IMR-90 (cell line): ENCODE data around the gene ZNF653. TPM values are rescaled to one million over a fixed set of nuclear protein-coding genes. Genes with fewer than 3 reads are reported as not detected.

ENCODE experiments used
- ATAC-seq: fragments of 200-7000 bp; cut with Tn5 transposase; 2 replicates; pipeline ENCODE4 v1.9.1; 2020; ENCODE audit warnings: low read depth, mild to moderate bottlenecking, moderate library complexity
- BruUV-seq: library from RNA; stranded (reverse); fragments of 400-500 nt; replicated peaks from 2 replicates; lab custom pipeline; 2021; lab: Mats Ljungman, UMichigan
- CTCF ChIA-PET: fragments of 300-600 bp; formaldehyde crosslinking; extraction: SDS; loops from one replicate; lab custom pipeline; 2021; ENCODE audit warnings: antibody characterized with exemption; lab: Yijun Ruan, JAX
- POLR2A ChIA-PET: fragments of 300-600 bp; sonication (Branson Sonifier 250); formaldehyde crosslinking; loops from one replicate; lab custom pipeline; 2022; ENCODE audit warnings: antibody characterized with exemption; ENCODE audit not compliant: unreplicated experiment; lab: Charles Lee
- DNase-seq: peaks from one replicate; pipeline ENCODE4 v3.0.0; 2013
- H2AFZ ChIP-seq: replicated peaks from 2 replicates; pipeline ENCODE3; 2013; ENCODE audit warnings: low read length, mild to moderate bottlenecking; ENCODE audit not compliant: poor library complexity
- H2AK5ac ChIP-seq: 2 replicates; pipeline ENCODE4 v1.6.1; 2013; ENCODE audit warnings: low read depth, low read length, inconsistent platforms
- H2AK9ac ChIP-seq: replicated peaks from 2 replicates; pipeline ENCODE3; 2013; ENCODE audit warnings: mild to moderate bottlenecking, low read depth, low read length, moderate library complexity; ENCODE audit not compliant: poor library complexity
- H2BK120ac ChIP-seq: 2 replicates; pipeline ENCODE4 v1.6.1; 2013; ENCODE audit warnings: low read depth, low read length, inconsistent platforms
- H2BK15ac ChIP-seq: 3 replicates; pipeline ENCODE4 v1.6.1; 2013; ENCODE audit warnings: low read depth, low read length, inconsistent platforms
- H2BK20ac ChIP-seq: 2 replicates; pipeline ENCODE4 v1.6.1; 2013; ENCODE audit warnings: low read depth, mild to moderate bottlenecking, inconsistent platforms, low read length, moderate library complexity
- H2BK5ac ChIP-seq: 2 replicates; pipeline ENCODE4 v1.6.1; 2013; ENCODE audit warnings: mild to moderate bottlenecking, low read depth, low read length, inconsistent platforms; ENCODE audit not compliant: poor library complexity, severe bottlenecking
- H3K14ac ChIP-seq: replicated peaks from 2 replicates; pipeline ENCODE4 v1.6.1; 2013; ENCODE audit warnings: low read depth, low read length, inconsistent platforms
- H3K18ac ChIP-seq: 2 replicates; pipeline ENCODE4 v1.6.1; 2013; ENCODE audit warnings: low read depth, low read length, control low read depth
- H3K23ac ChIP-seq: 2 replicates; pipeline ENCODE4 v1.6.1; 2013; ENCODE audit warnings: low read depth, low read length, inconsistent platforms
- H3K27ac ChIP-seq: 2 replicates; pipeline ENCODE4 v1.5.1; 2013; ENCODE audit warnings: mild to moderate bottlenecking, control low read depth, low read length; ENCODE audit not compliant: insufficient read depth
- H3K27me3 ChIP-seq: 2 replicates; pipeline ENCODE4 v1.6.1; 2013; ENCODE audit warnings: low read length; ENCODE audit not compliant: control insufficient read depth, insufficient read depth
- H3K36me3 ChIP-seq: 2 replicates; pipeline ENCODE4 v1.6.1; 2013; ENCODE audit warnings: low read length, mixed read lengths; ENCODE audit not compliant: control insufficient read depth, insufficient read depth
- H3K4ac ChIP-seq: 2 replicates; pipeline ENCODE4 v1.6.1; 2013; ENCODE audit warnings: low read depth, low read length, inconsistent platforms
- H3K4me1 ChIP-seq: 2 replicates; pipeline ENCODE4 v1.6.1; 2013; ENCODE audit warnings: low read length, mixed read lengths; ENCODE audit not compliant: control insufficient read depth, insufficient read depth
- H3K4me2 ChIP-seq: 2 replicates; pipeline ENCODE4 v1.6.1; 2013; ENCODE audit warnings: low read depth, mild to moderate bottlenecking, control low read depth, low read length, moderate library complexity
- H3K4me3 ChIP-seq: 2 replicates; pipeline ENCODE4 v1.5.1; 2013; ENCODE audit warnings: low read depth, mild to moderate bottlenecking, control low read depth, low read length, moderate library complexity; ENCODE audit not compliant: insufficient read depth
- H3K56ac ChIP-seq: 2 replicates; pipeline ENCODE4 v1.6.1; 2013; ENCODE audit warnings: low read length, inconsistent platforms; ENCODE audit not compliant: insufficient read depth; ENCODE audit errors: extremely low read depth
- H3K79me1 ChIP-seq, 2 experiments: 2 replicates each; pipeline ENCODE4 v1.6.1; 2013; ENCODE audit warnings: low read length in 2 of 2, inconsistent platforms in 1 of 2, low read depth in 1 of 2
- H3K9ac ChIP-seq: 2 replicates; pipeline ENCODE4 v1.6.1; 2013; ENCODE audit warnings: low read depth, low read length, control low read depth
- H3K9me1 ChIP-seq: 2 replicates; pipeline ENCODE4 v1.6.1; 2013; ENCODE audit warnings: low read length, inconsistent platforms; ENCODE audit not compliant: insufficient read depth
- H3K9me3 ChIP-seq: 2 replicates; pipeline ENCODE4 v1.6.1; 2013; ENCODE audit warnings: low read length; ENCODE audit not compliant: control insufficient read depth, insufficient read depth
- H4K20me1 ChIP-seq: 2 replicates; pipeline ENCODE4 v1.6.1; 2013; ENCODE audit warnings: low read length, inconsistent platforms; ENCODE audit not compliant: insufficient read depth
- H4K5ac ChIP-seq: 2 replicates; pipeline ENCODE4 v1.6.1; 2013; ENCODE audit warnings: mild to moderate bottlenecking, low read depth, low read length, control low read depth
- H4K8ac ChIP-seq, 2 experiments: 2 replicates each; pipeline ENCODE4 v1.6.1; 2013; ENCODE audit warnings: low read depth in 2 of 2, low read length in 2 of 2, control low read depth in 1 of 2, inconsistent platforms in 1 of 2
- H4K91ac ChIP-seq: 2 replicates; pipeline ENCODE4 v1.6.1; 2013; ENCODE audit warnings: low read depth, low read length, inconsistent platforms; ENCODE audit not compliant: insufficient read depth
- CTCF ChIP-seq: conservative IDR thresholded peaks from 2 replicates; pipeline ENCODE4 v1.5.1; 2012; ENCODE audit warnings: mild to moderate bottlenecking, low read depth, low read length, improper control_type of control experiment
- MAFK ChIP-seq: IDR thresholded peaks from 2 replicates; pipeline ENCODE4 v1.6.1; 2012; ENCODE audit warnings: low read depth, low read length, improper control_type of control experiment
- MXI1 ChIP-seq: IDR thresholded peaks from 2 replicates; pipeline ENCODE4 v1.6.1; 2012; ENCODE audit warnings: low read depth, mild to moderate bottlenecking, low read length, moderate library complexity, borderline replicate concordance
- RAD21 ChIP-seq: IDR thresholded peaks from 2 replicates; pipeline ENCODE4 v1.6.1; 2012; ENCODE audit warnings: low read length, improper control_type of control experiment
- USF2 ChIP-seq: fragments of 150-350 bp; IDR thresholded peaks from 2 replicates; pipeline ENCODE4 v1.6.1; 2017; ENCODE audit warnings: mild to moderate bottlenecking, antibody characterized with exemption, low read length, low read depth
- WGBS, 2 experiments: methylation state at CpG; one replicate each; pipeline versions ENCODE4 v1.1.5 to v1.1.7; 2013; ENCODE audit warnings: missing lambda C conversion rate in 2 of 2; ENCODE audit not compliant: insufficient read length in 1 of 2; ENCODE audit errors: extremely low coverage in 2 of 2; 5-methylcytosine and 5-hydroxymethylcytosine counted together
- dilution Hi-C: fragments of 300-500 bp; cut with HindIII; formaldehyde crosslinking; loops from one replicate; pipeline ENCODE4 v1.14.3; 2018; ENCODE audit warnings: low sequenced_read_pairs; ENCODE audit not compliant: unreplicated experiment
- in situ Hi-C: fragments of 300-500 bp; cut with MboI; formaldehyde crosslinking; loops from 3 replicates; pipeline ENCODE4 v1.14.3; 2019; ENCODE audit warnings: low sequenced_read_pairs, inconsistent platforms, mixed read lengths
- intact Hi-C: fragments of 100-400 bp; cut with micrococcal nuclease; formaldehyde crosslinking; loops from 2 replicates; pipeline ENCODE4 v1.10.0; 2022
- polyA plus RNA-seq, 3 experiments: library from polyadenylated mRNA; depleted of rRNA; stranded (reverse); fragments of >200 nt; gene quantifications; 2 replicates each; pipeline ENCODE4 v1.2.3, GENCODE V29; 2012; ENCODE audit warnings: low replicate concordance in 1 of 3
- total RNA-seq: library from RNA; depleted of rRNA; stranded (reverse); fragments of >200 nt; gene quantifications from 2 replicates; pipeline ENCODE4 v1.2.3, GENCODE V29; 2012

Gene ZNF653
- total and polyA plus RNA-seq, 2 of the 4 experiments (the other 2 are of a cell fraction), result 3.9 to 9.0 TPM

GRCh38 chr19:11479898-11480714 lies 25.5 kb downstream of the ZNF653 start:
- H2BK20ac ChIP-seq, result no peak overlapping the region
- ATAC-seq, result no peak
- no peak overlapping the region for H3K27ac ChIP-seq
- no peak for DNase-seq
- H3K4ac ChIP-seq, result no peak overlapping the region
- H3K18ac ChIP-seq, result no peak overlapping the region
- H2BK120ac ChIP-seq, result no peak overlapping the region
- 0 out of 2 replicates have a peak, but pooled peaks cover 2% of the 10 kb centered on the region for H3K36me3 ChIP-seq
- intact Hi-C loops, result loop anchor here (5.0 kb wide), 1 partner anchor 343 kb away; no protein-coding TSS in a partner anchor
- no peak overlapping the region for H4K91ac ChIP-seq
- H3K4me2 ChIP-seq, result no peak overlapping the region
- no peaks in the 10 kb centered on the region for H3K9me1 ChIP-seq
- H4K20me1 ChIP-seq, result no peaks in the 10 kb centered on the region
- H3K23ac ChIP-seq, result no peak overlapping the region
- 5% methylated on average over 34 of the region's 86 CpGs; no CpG with 5 or more reads in 1 of the 2 experiments for WGBS, 2 experiments
- no peak overlapping the region for H3K14ac ChIP-seq
- H3K79me1 ChIP-seq, result no peaks in the 10 kb centered on the region
- peaks cover 2% of the 10 kb centered on the region; the same call in 1 of the 2 replicates for H3K4me1 ChIP-seq
- in situ Hi-C loops, result loop anchor here (10.0 kb wide), 1 partner anchor 185 kb away; the partner anchor contains the start of gene TSPAN16
- no peak overlapping the region for H3K4me3 ChIP-seq
- no TSS peak for BruUV-seq
- H3K27me3 ChIP-seq, result peaks cover 50% of the 10 kb centered on the region
- H2AFZ ChIP-seq, result peak overlapping the region; percentile 72
- TF ChIP-seq CTCF (no peak), MAFK (no peak), USF2 (no peak), MXI1 (no peak), RAD21 (no peak)
- no peak overlapping the region for H4K5ac ChIP-seq
- H3K9ac ChIP-seq, result no peak overlapping the region
- no peak overlapping the region for H2BK5ac ChIP-seq
- ChIA-PET CTCF (interaction anchor here (0.8 kb wide), 1 partner anchor 194 kb away, joined by 3 read pairs; no protein-coding TSS in a partner anchor), POLR2A (no interaction called here)
- H3K9me3 ChIP-seq, result no peaks in the 10 kb centered on the region
- no peak overlapping the region for H2AK9ac ChIP-seq
- dilution Hi-C loops, result no loop called here
- H2AK5ac ChIP-seq, result no peak overlapping the region
- H3K56ac ChIP-seq, result no peak overlapping the region
- H4K8ac ChIP-seq, result no peak overlapping the region
- no peak overlapping the region for H2BK15ac ChIP-seq
